ENCODE results near the gene OSBP. TPM values are rescaled to one million over a fixed set of nuclear protein-coding genes. Genes with fewer than 3 reads are reported as not detected.
A peak's percentile ranks its signal among the peaks of the same experiment; 100 is the strongest.

Gene OSBP
- total RNA-seq, 2 experiments from 2014 or later = 41.6 to 41.8 TPM

- no peaks in the 10 kb centered on the region for H3K9me3 Mint-ChIP-seq
- POLR2A ChIA-PET = interaction anchor here (0.6 kb wide), 1 partner anchor 51 kb away, joined by 4 read pairs; the partner anchor contains the start of gene PATL1
- H3K36me3 Mint-ChIP-seq = peaks cover 7% of the 10 kb centered on the region
- no peak for DNase-seq
- no peaks in the 10 kb centered on the region for H3K27me3 Mint-ChIP-seq
- peaks cover 23% of the 10 kb centered on the region for H3K4me1 Mint-ChIP-seq
- no peak for ATAC-seq (ENCODE audit: low read depth)
- H3K27ac Mint-ChIP-seq = no peak overlapping the region
- no peak overlapping the region for H3K4me3 Mint-ChIP-seq
Measured at GRCh38 chr11:59617876-59618275, 2.3 kb upstream of the OSBP start.

GRCh38 chr11:59616396-59616982 is 915 bp upstream of the OSBP start:
- H3K9me3 Mint-ChIP-seq = no peaks in the 10 kb centered on the region
- H3K4me3 Mint-ChIP-seq = peak overlapping the region; percentile 83
- no peaks in the 10 kb centered on the region for H3K27me3 Mint-ChIP-seq
- peaks cover 33% of the 10 kb centered on the region for H3K4me1 Mint-ChIP-seq
- ATAC-seq (ENCODE audit: low read depth) (no peak), DNase-seq (no peak)
- peaks cover 9% of the 10 kb centered on the region for H3K36me3 Mint-ChIP-seq
- POLR2A ChIA-PET = interaction anchor here (0.6 to 3.4 kb wide), 17 partner anchors 9 to 193 kb away, joined by 3 to 37 read pairs (median 4); partner anchors contain the start of genes MRPL16 and PATL1
- H3K27ac Mint-ChIP-seq = peak overlapping the region; percentile 90

- peak overlapping the region; percentile 96 for H3K4me3 Mint-ChIP-seq
- POLR2A ChIA-PET = interaction anchor here (0.6 to 3.4 kb wide), 14 partner anchors 10 to 195 kb away, joined by 3 to 37 read pairs (median 4); partner anchors contain the start of genes MRPL16 and PATL1
- peak; percentile 7 for ATAC-seq (ENCODE audit: low read depth)
- no peaks in the 10 kb centered on the region for H3K27me3 Mint-ChIP-seq
- peaks cover 33% of the 10 kb centered on the region for H3K4me1 Mint-ChIP-seq
- H3K9me3 Mint-ChIP-seq = no peaks in the 10 kb centered on the region
- DNase-seq = no peak
- H3K36me3 Mint-ChIP-seq = peaks cover 11% of the 10 kb centered on the region
- H3K27ac Mint-ChIP-seq = peak overlapping the region; percentile 97
Measured at GRCh38 chr11:59615120-59615636, 396 bp downstream of the OSBP start.

GRCh38 chr11:59614277-59615119 is 1.1 kb downstream of the OSBP start:
- no peak for DNase-seq
- H3K36me3 Mint-ChIP-seq = peaks cover 13% of the 10 kb centered on the region

GRCh38 chr11:59611570-59612565 is 3.7 kb downstream of the OSBP start:
- Mint-ChIP-seq H3K4me1 (peaks cover 33% of the 10 kb centered on the region), H3K27ac (no peak overlapping the region), H3K27me3 (no peaks in the 10 kb centered on the region), H3K4me3 (no peak overlapping the region), H3K36me3 (peaks cover 15% of the 10 kb centered on the region), H3K9me3 (no peaks in the 10 kb centered on the region)
- POLR2A ChIA-PET = interaction anchor here (1.8 kb wide), 1 partner anchor 46 kb away, joined by 4 read pairs; no protein-coding TSS in a partner anchor
- no peak for DNase-seq
- no peak for ATAC-seq (ENCODE audit: low read depth)

More at GRCh38 chr11:59614277-59615119, 1.1 kb downstream of the OSBP start:
- Mint-ChIP-seq H3K4me1 (peaks cover 33% of the 10 kb centered on the region), H3K27me3 (no peaks in the 10 kb centered on the region), H3K9me3 (no peaks in the 10 kb centered on the region), H3K4me3 (peak overlapping the region; percentile 96), H3K27ac (peak overlapping the region; percentile 97)
- no peak for ATAC-seq (ENCODE audit: low read depth)
- POLR2A ChIA-PET = interaction anchor here (0.6 to 3.4 kb wide), 11 partner anchors 10 to 195 kb away, joined by 3 to 37 read pairs (median 7); partner anchors contain the start of genes MRPL16 and PATL1

GRCh38 chr11:59610289-59610688 is 5.3 kb downstream of the OSBP start:
- Mint-ChIP-seq H3K4me3 (no peak overlapping the region), H3K27ac (no peak overlapping the region), H3K36me3 (peaks cover 17% of the 10 kb centered on the region), H3K27me3 (no peaks in the 10 kb centered on the region), H3K4me1 (peaks cover 33% of the 10 kb centered on the region), H3K9me3 (no peaks in the 10 kb centered on the region)
- POLR2A ChIA-PET = interaction anchor here (0.6 to 0.7 kb wide), 2 partner anchors 19 to 20 kb away, joined by 3 read pairs; no protein-coding TSS in a partner anchor
- DNase-seq (no peak), ATAC-seq (ENCODE audit: low read depth) (no peak)

- DNase-seq (no peak), ATAC-seq (ENCODE audit: low read depth) (no peak)
- no peak overlapping the region for H3K27ac Mint-ChIP-seq
- H3K9me3 Mint-ChIP-seq = no peaks in the 10 kb centered on the region
- peaks cover 15% of the 10 kb centered on the region for H3K4me1 Mint-ChIP-seq
- peaks cover 16% of the 10 kb centered on the region for H3K36me3 Mint-ChIP-seq
- no peak overlapping the region for H3K4me3 Mint-ChIP-seq
- no peaks in the 10 kb centered on the region for H3K27me3 Mint-ChIP-seq
- POLR2A ChIA-PET = interaction anchor here (0.7 kb wide), 1 partner anchor 74 kb away, joined by 3 read pairs; no protein-coding TSS in a partner anchor
Measured at GRCh38 chr11:59607703-59608454, 7.7 kb downstream of the OSBP start.

- H3K27ac Mint-ChIP-seq = peak overlapping the region; percentile 50
- H3K9me3 Mint-ChIP-seq = no peaks in the 10 kb centered on the region
- ATAC-seq (ENCODE audit: low read depth) (no peak), DNase-seq (no peak)
- H3K36me3 Mint-ChIP-seq = peaks cover 33% of the 10 kb centered on the region
- POLR2A ChIA-PET = no interaction called here
- no peak overlapping the region for H3K4me3 Mint-ChIP-seq
- no peaks in the 10 kb centered on the region for H3K27me3 Mint-ChIP-seq
- H3K4me1 Mint-ChIP-seq = peaks cover 7% of the 10 kb centered on the region
Measured at GRCh38 chr11:59602432-59602831, 13.1 kb downstream of the OSBP start.

GRCh38 chr11:59601788-59602187 is 13.8 kb downstream of the OSBP start:
- H3K9me3 Mint-ChIP-seq = no peaks in the 10 kb centered on the region
- no peak for ATAC-seq (ENCODE audit: low read depth)
- H3K27me3 Mint-ChIP-seq = no peaks in the 10 kb centered on the region
- H3K4me3 Mint-ChIP-seq = no peak overlapping the region
- POLR2A ChIA-PET = no interaction called here
- H3K4me1 Mint-ChIP-seq = peaks cover 7% of the 10 kb centered on the region
- no peak for DNase-seq
- H3K36me3 Mint-ChIP-seq = peaks cover 35% of the 10 kb centered on the region
- H3K27ac Mint-ChIP-seq = no peak overlapping the region

GRCh38 chr11:59600636-59601035 is 14.9 kb downstream of the OSBP start:
- ATAC-seq (ENCODE audit: low read depth) (no peak), DNase-seq (no peak)
- Mint-ChIP-seq H3K27me3 (no peaks in the 10 kb centered on the region), H3K9me3 (no peaks in the 10 kb centered on the region), H3K36me3 (peaks cover 41% of the 10 kb centered on the region), H3K4me3 (no peak overlapping the region), H3K4me1 (peaks cover 10% of the 10 kb centered on the region), H3K27ac (no peak overlapping the region)
- POLR2A ChIA-PET = interaction anchor here (0.6 kb wide), 1 partner anchor 14 kb away, joined by 4 read pairs; no protein-coding TSS in a partner anchor

- DNase-seq = no peak
- no peak for ATAC-seq (ENCODE audit: low read depth)
- Mint-ChIP-seq H3K27me3 (no peaks in the 10 kb centered on the region), H3K27ac (no peak overlapping the region), H3K9me3 (no peaks in the 10 kb centered on the region), H3K4me1 (peaks cover 10% of the 10 kb centered on the region), H3K36me3 (peaks cover 44% of the 10 kb centered on the region), H3K4me3 (no peak overlapping the region)
- POLR2A ChIA-PET = interaction anchor here (0.6 kb wide), 1 partner anchor 14 kb away, joined by 4 read pairs; no protein-coding TSS in a partner anchor
Measured at GRCh38 chr11:59600234-59600633, 15.3 kb downstream of the OSBP start.

GRCh38 chr11:59598961-59599360 is 16.6 kb downstream of the OSBP start:
- no peak for ATAC-seq (ENCODE audit: low read depth)
- H3K4me3 Mint-ChIP-seq = no peak overlapping the region
- H3K27ac Mint-ChIP-seq = no peak overlapping the region
- H3K36me3 Mint-ChIP-seq = peaks cover 47% of the 10 kb centered on the region
- POLR2A ChIA-PET = no interaction called here
- H3K4me1 Mint-ChIP-seq = peaks cover 10% of the 10 kb centered on the region
- no peaks in the 10 kb centered on the region for H3K27me3 Mint-ChIP-seq
- DNase-seq = no peak
- no peaks in the 10 kb centered on the region for H3K9me3 Mint-ChIP-seq
